Breast epithelium (tissue), 4 donors: Measurements from ENCODE around the gene ACSL1. TPM values are rescaled to one million over a fixed set of nuclear protein-coding genes. Genes with fewer than 3 reads are reported as not detected.

Experiments
- DNase-seq, 2 donors: peaks; one replicate each; pipeline ENCODE4 v3.0.0-alpha.2; 2019; ENCODE audit warnings: low spot score in 2 of 2
- H3K27ac ChIP-seq, 2 donors: fragments of 200-600 bp; sonication (generic) in 1 of 2; one replicate each; pipeline ENCODE4 v1.5.1; 2016 to 2019; ENCODE audit warnings: mild to moderate bottlenecking in 1 of 2
- H3K27me3 ChIP-seq, 2 donors: fragments of 200-600 bp; sonication (generic) in 1 of 2; one replicate each; pipeline versions ENCODE4 v1.5.1 to v1.6.0; 2017 to 2019; ENCODE audit warnings: control low read depth in 1 of 2, mild to moderate bottlenecking in 1 of 2
- H3K36me3 ChIP-seq: fragments of 200-600 bp; one replicate; pipeline ENCODE4 v1.5.1; 2019
- H3K4me1 ChIP-seq, 2 donors: fragments of 200-600 bp; sonication (generic); one replicate each; pipeline ENCODE4 v1.5.1; 2016 to 2019; ENCODE audit warnings: control low read depth in 1 of 2
- H3K4me3 ChIP-seq, 3 donors: fragments of 200-600 bp; sonication (generic); 1 replicate in 2 of 3; 2 replicates in 1 of 3; pipeline ENCODE4 v1.5.1; 2016 to 2019; ENCODE audit warnings: mild to moderate bottlenecking in 3 of 3, moderate library complexity in 2 of 3
- H3K9me3 ChIP-seq, 2 donors: fragments of 200-600 bp; sonication (generic) in 1 of 2; one replicate each; pipeline ENCODE4 v1.5.1; 2016 to 2019; ENCODE audit warnings: control low read depth in 1 of 2
- CTCF ChIP-seq, 3 donors: fragments of 450-650 bp; IDR thresholded peaks; one replicate each; pipeline ENCODE4 v1.5.1; 2016 to 2017; ENCODE audit warnings: antibody characterized with exemption in 3 of 3, mild to moderate bottlenecking in 3 of 3, moderate library complexity in 3 of 3
- POLR2A ChIP-seq: fragments of 450-650 bp; IDR thresholded peaks from one replicate; pipeline ENCODE4 v1.6.1; 2016; ENCODE audit warnings: antibody characterized with exemption, mild to moderate bottlenecking, moderate library complexity
- POLR2AphosphoS5 ChIP-seq, 3 donors: sonication (generic); formaldehyde crosslinking; IDR thresholded peaks; one replicate each; pipeline ENCODE4 v1.6.1; 2017; ENCODE audit warnings: antibody characterized with exemption in 3 of 3
- intact Hi-C: fragments of 100-400 bp; cut with DNase I; formaldehyde crosslinking; loops from one replicate; pipeline ENCODE4 v1.15.1; 2023; ENCODE audit warnings: low total_unique reads
- total RNA-seq, 3 donors: library from RNA; depleted of rRNA; stranded (reverse); fragments of >200 nt; gene quantifications; one replicate each; pipeline ENCODE4 v1.1.0, GENCODE V29; 2016

Gene ACSL1
- total RNA-seq, 3 donors from 2014 or later = 167 to 797 (median 254) TPM

GRCh38 chr4:184838249-184839074 is 12.7 kb upstream of the ACSL1 start:
- H3K27ac ChIP-seq = no peak overlapping the region
- H3K36me3 ChIP-seq = no peaks in the 10 kb centered on the region
- intact Hi-C loops = no loop called here
- DNase-seq = no peak
- H3K9me3 ChIP-seq = no peaks in the 10 kb centered on the region
- TF ChIP-seq CTCF (IDR thresholded peaks at IDR 0.05) (no peak), POLR2A (no peak), POLR2AphosphoS5 (IDR thresholded peaks at IDR 0.05) (no peak)
- H3K4me3 ChIP-seq = no peak overlapping the region
- H3K4me1 ChIP-seq = no peaks in the 10 kb centered on the region
- no peaks in the 10 kb centered on the region for H3K27me3 ChIP-seq

- no peaks in the 10 kb centered on the region for H3K27me3 ChIP-seq
- no peaks in the 10 kb centered on the region for H3K9me3 ChIP-seq
- intact Hi-C loops = no loop called here
- no peaks in the 10 kb centered on the region for H3K4me1 ChIP-seq
- no peak for DNase-seq
- no peak overlapping the region for H3K4me3 ChIP-seq
- no peak for TF ChIP-seq CTCF (IDR thresholded peaks at IDR 0.05)
- no peak for TF ChIP-seq POLR2AphosphoS5 (IDR thresholded peaks at IDR 0.05)
- no peak for TF ChIP-seq POLR2A
- no peak overlapping the region for H3K27ac ChIP-seq
- no peaks in the 10 kb centered on the region for H3K36me3 ChIP-seq
Observed at GRCh38 chr4:184836613-184837012, 10.8 kb upstream of the ACSL1 start.

GRCh38 chr4:184833046-184833838 is 7.5 kb upstream of the ACSL1 start:
- Histone ChIP-seq H3K27me3 (no peaks in the 10 kb centered on the region), H3K36me3 (no peaks in the 10 kb centered on the region), H3K4me1 (no peaks in the 10 kb centered on the region), H3K9me3 (no peaks in the 10 kb centered on the region), H3K27ac (no peak overlapping the region), H3K4me3 (no peak overlapping the region)
- intact Hi-C loops = no loop called here
- no peak for TF ChIP-seq POLR2AphosphoS5 (IDR thresholded peaks at IDR 0.05)
- no peak for TF ChIP-seq CTCF (IDR thresholded peaks at IDR 0.05)
- no peak for TF ChIP-seq POLR2A
- no peak for DNase-seq

- H3K36me3 ChIP-seq = no peaks in the 10 kb centered on the region
- TF ChIP-seq CTCF (IDR thresholded peaks at IDR 0.05) (no peak), POLR2AphosphoS5 (IDR thresholded peaks at IDR 0.05) (no peak), POLR2A (no peak)
- no peaks in the 10 kb centered on the region for H3K4me1 ChIP-seq
- intact Hi-C loops = no loop called here
- no peak for DNase-seq
- H3K9me3 ChIP-seq = no peaks in the 10 kb centered on the region
- no peak overlapping the region for H3K4me3 ChIP-seq
- H3K27me3 ChIP-seq = no peaks in the 10 kb centered on the region
- H3K27ac ChIP-seq = no peak overlapping the region
Observed at GRCh38 chr4:184831153-184831552, 5.4 kb upstream of the ACSL1 start.
